ENCODE results near the gene PLA2G5. TPM values are rescaled to one million over a fixed set of nuclear protein-coding genes. Genes with fewer than 3 reads are reported as not detected.

Gene PLA2G5
- total and polyA plus RNA-seq, 11 donors: 25.6 to 102 (median 43.9) TPM

DNA sequence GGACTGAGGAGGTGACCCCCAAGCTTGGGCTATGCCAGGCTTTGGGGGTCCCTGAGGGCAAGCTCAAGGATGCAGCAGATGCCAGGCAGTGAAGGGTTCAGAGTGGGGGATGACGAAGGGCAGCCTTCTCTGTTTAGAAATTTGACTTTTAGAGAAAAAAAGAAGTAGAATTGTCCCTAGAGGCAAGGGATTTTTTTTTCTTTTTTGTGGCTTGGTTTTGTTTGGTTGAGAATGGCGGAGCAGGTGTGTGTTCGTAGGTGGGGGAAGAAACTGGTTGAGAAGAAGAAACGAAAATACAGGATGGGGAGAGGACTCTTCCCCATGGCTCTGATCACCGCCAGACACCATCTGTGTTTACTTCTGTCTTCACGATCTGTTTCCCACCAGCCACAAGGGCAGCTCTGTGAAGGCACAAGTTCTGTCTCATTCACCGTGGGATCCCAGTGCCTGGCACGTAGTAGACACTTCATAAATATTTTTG, 8.2 kb downstream of the PLA2G5 start:
- DNase-seq (no peak), ATAC-seq (no peak)
- WGBS, 4 donors: 79 to 87% (median 82%) methylated on average over 8 of the region's 8 CpGs
- Histone ChIP-seq H3K9me3 (no peaks in the 10 kb centered on the region), H3K36me3 (peaks cover 0 to 24% (median 0%) of the 10 kb centered on the region in 9 donors), H3K4me1 (peaks cover 0 to 58% (median 25%) of the 10 kb centered on the region in 12 donors), H3K27me3 (no peaks in the 10 kb centered on the region), H3K27ac (peak overlapping the region in 1 of 12 donors; percentile 1), H3K4me3 (no peak overlapping the region)
- no peak for TF ChIP-seq POLR2A (IDR thresholded peaks at IDR 0.05)
- TF ChIP-seq, protein P1, sequence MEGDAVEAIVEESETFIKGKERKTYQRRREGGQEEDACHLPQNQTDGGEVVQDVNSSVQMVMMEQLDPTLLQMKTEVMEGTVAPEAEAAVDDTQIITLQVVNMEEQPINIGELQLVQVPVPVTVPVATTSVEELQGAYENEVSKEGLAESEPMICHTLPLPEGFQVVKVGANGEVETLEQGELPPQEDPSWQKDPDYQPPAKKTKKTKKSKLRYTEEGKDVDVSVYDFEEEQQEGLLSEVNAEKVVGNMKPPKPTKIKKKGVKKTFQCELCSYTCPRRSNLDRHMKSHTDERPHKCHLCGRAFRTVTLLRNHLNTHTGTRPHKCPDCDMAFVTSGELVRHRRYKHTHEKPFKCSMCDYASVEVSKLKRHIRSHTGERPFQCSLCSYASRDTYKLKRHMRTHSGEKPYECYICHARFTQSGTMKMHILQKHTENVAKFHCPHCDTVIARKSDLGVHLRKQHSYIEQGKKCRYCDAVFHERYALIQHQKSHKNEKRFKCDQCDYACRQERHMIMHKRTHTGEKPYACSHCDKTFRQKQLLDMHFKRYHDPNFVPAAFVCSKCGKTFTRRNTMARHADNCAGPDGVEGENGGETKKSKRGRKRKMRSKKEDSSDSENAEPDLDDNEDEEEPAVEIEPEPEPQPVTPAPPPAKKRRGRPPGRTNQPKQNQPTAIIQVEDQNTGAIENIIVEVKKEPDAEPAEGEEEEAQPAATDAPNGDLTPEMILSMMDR (IDR thresholded peaks at IDR 0.05): no peak
- intact Hi-C loops (cut with DNase I): loop anchor here in 1 of 10 donors (5.0 kb wide), 1 partner anchor 101 kb away; the partner anchor contains the start of gene PLA2G2A

DNA sequence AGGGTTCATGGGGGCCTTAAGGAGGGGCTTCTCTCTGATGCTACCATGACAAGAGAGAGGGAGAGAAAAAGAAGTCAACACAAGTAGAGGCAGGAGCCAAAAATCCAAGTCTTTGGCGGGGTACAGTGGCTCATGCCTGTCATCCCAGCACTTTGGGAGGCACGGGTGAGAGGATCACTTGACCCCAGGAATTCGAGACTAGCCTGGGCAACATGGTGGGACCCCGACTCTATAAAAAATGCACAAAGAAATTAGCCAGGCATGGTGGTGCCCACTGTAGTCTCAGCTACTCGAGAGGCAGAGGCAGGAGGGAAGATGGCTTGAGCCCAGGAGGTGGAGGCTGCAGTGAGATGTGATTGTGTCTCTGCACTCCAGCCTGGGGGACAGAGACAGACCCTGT, 8.7 kb downstream of the PLA2G5 start:
- intact Hi-C loops (cut with DNase I): loop anchor here in 1 of 10 donors (5.0 kb wide), 1 partner anchor 101 kb away; the partner anchor contains the start of gene PLA2G2A
- TF ChIP-seq POLR2A (IDR thresholded peaks at IDR 0.05): no peak
- TF ChIP-seq, protein P1 (IDR thresholded peaks at IDR 0.05): no peak
- no peak overlapping the region for H3K4me3 ChIP-seq
- H3K4me1 ChIP-seq: peaks cover 0 to 55% (median 23%) of the 10 kb centered on the region in 12 donors
- no peak overlapping the region for H3K27ac ChIP-seq
- peaks cover 0 to 24% (median 0%) of the 10 kb centered on the region in 9 donors for H3K36me3 ChIP-seq
- no peaks in the 10 kb centered on the region for H3K27me3 ChIP-seq
- no peak for ATAC-seq
- H3K9me3 ChIP-seq: no peaks in the 10 kb centered on the region
- DNase-seq: no peak
- 85 to 92% (median 87%) methylated on average over 5 of the region's 5 CpGs for WGBS, 4 donors

DNA sequence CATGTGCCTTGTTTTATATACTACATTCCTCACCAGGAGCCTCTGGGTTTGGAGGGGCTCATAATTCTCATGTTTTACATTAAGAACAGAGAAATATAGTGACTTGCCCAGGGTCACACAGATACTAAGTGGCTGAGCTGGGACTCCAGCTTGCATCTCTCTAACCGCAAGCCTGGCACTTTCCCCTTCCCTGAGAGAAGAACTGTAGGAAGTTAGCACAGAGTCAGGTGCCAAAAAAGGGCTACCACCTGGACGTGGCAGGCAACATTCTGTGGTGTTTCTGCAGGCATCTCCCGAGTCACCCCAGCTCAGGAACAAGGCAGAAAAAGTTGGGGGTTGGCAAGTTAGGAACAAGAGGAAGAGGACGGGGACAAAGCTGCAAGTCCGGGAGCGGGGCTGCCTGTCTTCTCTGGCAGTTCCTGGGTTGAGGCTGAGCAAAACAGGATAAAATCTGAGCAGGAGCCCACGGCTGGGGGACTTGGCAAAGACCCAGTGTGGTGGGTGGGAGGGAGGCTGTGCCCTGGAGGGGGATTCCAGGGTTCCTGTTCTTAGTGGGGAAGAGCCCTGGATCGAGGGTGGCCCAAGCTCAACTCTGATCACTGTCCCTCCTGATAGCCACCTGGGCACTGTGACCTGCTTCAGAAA, 9.8 kb downstream of the PLA2G5 start:
- no peak for ATAC-seq
- intact Hi-C loops (cut with DNase I): loop anchor here in 2 of 10 donors (5.0 to 10.0 kb wide), 2 partner anchors 102 to 105 kb away; partner anchors contain the start of gene PLA2G2A (in 2 of the 2)
- TF ChIP-seq, protein P1 (IDR thresholded peaks at IDR 0.05): no peak
- no peak for TF ChIP-seq POLR2A (IDR thresholded peaks at IDR 0.05)
- Histone ChIP-seq H3K4me1 (peaks cover 0 to 50% (median 22%) of the 10 kb centered on the region in 12 donors), H3K4me3 (no peak overlapping the region), H3K36me3 (peaks cover 0 to 28% (median 0%) of the 10 kb centered on the region in 9 donors), H3K27ac (peak overlapping the region in 3 of 12 donors; percentile 30 to 59 (median 39)), H3K27me3 (no peaks in the 10 kb centered on the region), H3K9me3 (no peaks in the 10 kb centered on the region)
- no peak for DNase-seq
- WGBS, 4 donors: 55 to 80% (median 63%) methylated on average over 8 of the region's 8 CpGs
